Stomach (tissue), 9 donors: ENCODE data around the gene ETV1. TPM values are rescaled to one million over a fixed set of nuclear protein-coding genes. Genes with fewer than 3 reads are reported as not detected.

Experiments used
- DNase-seq, 2 donors: peaks; one replicate each; pipeline versions ENCODE4 v3.0.0 to v3.0.0-alpha.2; 2013 to 2019
- H3K27ac ChIP-seq, 5 donors: fragments of 200-600 bp in 4 of 5; sonication (generic) in 4 of 5; one replicate each; pipeline ENCODE4 v1.5.1; 2013 to 2019; ENCODE audit warnings: mild to moderate bottlenecking in 1 of 5, moderate library complexity in 1 of 5
- H3K27me3 ChIP-seq, 3 donors: fragments of 200-600 bp; sonication (generic); one replicate each; pipeline ENCODE4 v1.5.1; 2017 to 2019; ENCODE audit warnings: mixed run types in 1 of 3
- H3K36me3 ChIP-seq, 4 donors: fragments of 200-600 bp; sonication (generic); 1 replicate in 3 of 4; 2 replicates in 1 of 4; pipeline ENCODE4 v1.5.1; 2016 to 2019
- H3K4me1 ChIP-seq, 4 donors: fragments of 200-600 bp; sonication (generic); one replicate each; pipeline ENCODE4 v1.5.1; 2016 to 2019
- H3K4me3 ChIP-seq, 4 donors: fragments of 200-600 bp; sonication (generic) in 3 of 4; one replicate each; pipeline ENCODE4 v1.5.1; 2016 to 2019; ENCODE audit warnings: mild to moderate bottlenecking in 1 of 4
- H3K9me3 ChIP-seq, 4 donors: fragments of 200-600 bp; sonication (generic); one replicate each; pipeline ENCODE4 v1.5.1; 2016 to 2019
- CTCF ChIP-seq, 7 experiments: fragments of 450-650 bp in 4 of 7; fragments of 200-600 bp in 3 of 7; sonication (generic) in 3 of 7; IDR thresholded peaks; one replicate each; pipeline ENCODE4 v1.5.1; 2016 to 2019; ENCODE audit warnings: antibody characterized with exemption in 7 of 7, control low read depth in 2 of 7, mild to moderate bottlenecking in 1 of 7
- EP300 ChIP-seq: sonication (generic); formaldehyde crosslinking; IDR thresholded peaks from one replicate; pipeline ENCODE4 v1.6.1; 2017; ENCODE audit warnings: antibody characterized with exemption
- POLR2A ChIP-seq, 4 donors: fragments of 450-650 bp; IDR thresholded peaks; one replicate each; pipeline ENCODE4 v1.6.1; 2016; ENCODE audit warnings: antibody characterized with exemption in 4 of 4, control low read depth in 2 of 4, mild to moderate bottlenecking in 1 of 4, moderate library complexity in 1 of 4
- POLR2AphosphoS5 ChIP-seq, 3 donors: sonication (generic); formaldehyde crosslinking; IDR thresholded peaks; one replicate each; pipeline ENCODE4 v1.6.1; 2016; ENCODE audit warnings: antibody characterized with exemption in 3 of 3
- WGBS, 5 donors: extraction: QIAGEN DNeasy Blood & Tissue Kit in 3 of 5; methylation state at CpG; one replicate each; pipeline versions ENCODE4 v1.1.5 to v1.1.7; 2013 to 2018; 5-methylcytosine and 5-hydroxymethylcytosine counted together
- intact Hi-C: fragments of 100-400 bp; cut with DNase I; formaldehyde crosslinking; loops from one replicate; pipeline ENCODE4 v1.15.1; 2023; ENCODE audit warnings: low total_unique reads
- polyA plus RNA-seq, 3 donors: library from polyadenylated mRNA; stranded (reverse); fragments of 200-250 nt; gene quantifications; one replicate each; pipeline ENCODE4 v1.2.3, GENCODE V29; 2013
- total RNA-seq, 5 donors: library from RNA; depleted of rRNA; stranded (reverse); fragments of >200 nt; gene quantifications; one replicate each; pipeline versions ENCODE4 v1.1.0 to v1.2.3, GENCODE V29; 2014 to 2016
- donor health status: healthy with polysubstance abuse.
- donor health status: Bipolar disorder and iron deficiency.
- donor health status: healthy.

ETV1 gene
- total and polyA plus RNA-seq, 8 donors: 0.29 to 17.6 (median 1.3) TPM

GRCh38 chr7:13976594-13976993, 12.9 kb downstream of the ETV1 start:
- DNase-seq: no peak
- no peak overlapping the region for H3K4me3 ChIP-seq
- no peaks in the 10 kb centered on the region for H3K27me3 ChIP-seq
- 79 to 89% (median 84%) methylated on average over 4 of the region's 4 CpGs for WGBS, 5 donors
- H3K27ac ChIP-seq: no peak overlapping the region
- TF ChIP-seq EP300: no peak
- no peak for TF ChIP-seq CTCF (IDR thresholded peaks at IDR 0.05)
- no peak for TF ChIP-seq POLR2A (IDR thresholded peaks at IDR 0.05)
- no peak for TF ChIP-seq POLR2AphosphoS5 (IDR thresholded peaks at IDR 0.05)
- no peaks in the 10 kb centered on the region for H3K36me3 ChIP-seq
- H3K9me3 ChIP-seq: no peaks in the 10 kb centered on the region
- intact Hi-C loops: no loop called here
- H3K4me1 ChIP-seq: peaks cover 0 to 17% (median 11%) of the 10 kb centered on the region in 4 donors

GRCh38 chr7:13965077-13965476, 24.4 kb downstream of the ETV1 start:
- intact Hi-C loops: no loop called here
- no peak overlapping the region for H3K27ac ChIP-seq
- no peaks in the 10 kb centered on the region for H3K4me1 ChIP-seq
- no peak overlapping the region for H3K4me3 ChIP-seq
- no peaks in the 10 kb centered on the region for H3K27me3 ChIP-seq
- H3K36me3 ChIP-seq: no peaks in the 10 kb centered on the region
- WGBS, 5 donors: 69 to 89% (median 73%) methylated on average over 6 of the region's 6 CpGs
- no peak for TF ChIP-seq EP300
- TF ChIP-seq CTCF (IDR thresholded peaks at IDR 0.05): no peak
- no peak for TF ChIP-seq POLR2A (IDR thresholded peaks at IDR 0.05)
- TF ChIP-seq POLR2AphosphoS5 (IDR thresholded peaks at IDR 0.05): no peak
- DNase-seq: no peak
- H3K9me3 ChIP-seq: no peaks in the 10 kb centered on the region

GRCh38 chr7:13963925-13964324, 25.5 kb downstream of the ETV1 start:
- 89 to 96% (median 92%) methylated on average over 2 of the region's 2 CpGs for WGBS, 5 donors
- Histone ChIP-seq H3K4me3 (no peak overlapping the region), H3K36me3 (no peaks in the 10 kb centered on the region), H3K27me3 (no peaks in the 10 kb centered on the region), H3K4me1 (no peaks in the 10 kb centered on the region), H3K9me3 (no peaks in the 10 kb centered on the region), H3K27ac (no peak overlapping the region)
- intact Hi-C loops: no loop called here
- no peak for DNase-seq
- TF ChIP-seq POLR2AphosphoS5 (IDR thresholded peaks at IDR 0.05) (no peak), CTCF (IDR thresholded peaks at IDR 0.05) (no peak), EP300 (no peak), POLR2A (IDR thresholded peaks at IDR 0.05) (no peak)

GRCh38 chr7:13955494-13955893, 34.0 kb downstream of the ETV1 start:
- Histone ChIP-seq H3K27me3 (no peaks in the 10 kb centered on the region), H3K9me3 (no peaks in the 10 kb centered on the region), H3K27ac (no peak overlapping the region), H3K4me3 (no peak overlapping the region), H3K4me1 (no peaks in the 10 kb centered on the region), H3K36me3 (no peaks in the 10 kb centered on the region)
- intact Hi-C loops: no loop called here
- 63 to 78% (median 71%) methylated on average over 2 of the region's 2 CpGs for WGBS, 5 donors
- TF ChIP-seq CTCF (IDR thresholded peaks at IDR 0.05) (no peak), POLR2AphosphoS5 (IDR thresholded peaks at IDR 0.05) (no peak), EP300 (no peak), POLR2A (IDR thresholded peaks at IDR 0.05) (no peak)
- no peak for DNase-seq
